Tibial nerve (tissue), 4 donors: ENCODE data around the gene TMEM272. TPM values are rescaled to one million over a fixed set of nuclear protein-coding genes. Genes with fewer than 3 reads are reported as not detected.

Experiments used
- DNase-seq, 2 donors: peaks; one replicate each; pipeline ENCODE4 v3.0.0-alpha.2; 2019; ENCODE audit warnings: low spot score in 2 of 2
- H3K27ac ChIP-seq, 4 donors: fragments of 200-600 bp; sonication (generic) in 3 of 4; one replicate each; pipeline ENCODE4 v1.5.1; 2017 to 2019; ENCODE audit warnings: mild to moderate bottlenecking in 1 of 4
- H3K27me3 ChIP-seq, 2 donors: fragments of 200-600 bp; sonication (generic) in 1 of 2; one replicate each; pipeline versions ENCODE4 v1.5.1 to v1.6.0; 2017 to 2019
- H3K36me3 ChIP-seq, 3 donors: fragments of 200-600 bp; sonication (generic); one replicate each; pipeline ENCODE4 v1.5.1; 2018 to 2019
- H3K4me1 ChIP-seq, 4 donors: fragments of 200-600 bp; sonication (generic) in 3 of 4; one replicate each; pipeline ENCODE4 v1.5.1; 2017 to 2019
- H3K4me3 ChIP-seq, 4 donors: fragments of 200-600 bp; sonication (generic) in 3 of 4; one replicate each; pipeline ENCODE4 v1.5.1; 2017 to 2019; ENCODE audit warnings: mild to moderate bottlenecking in 1 of 4, moderate library complexity in 1 of 4
- H3K9me3 ChIP-seq, 4 donors: fragments of 200-600 bp; sonication (generic) in 3 of 4; one replicate each; pipeline ENCODE4 v1.5.1; 2017 to 2019
- CTCF ChIP-seq, 5 experiments: fragments of 200-600 bp in 3 of 5; fragments of 450-650 bp in 2 of 5; sonication (generic) in 3 of 5; IDR thresholded peaks; one replicate each; pipeline ENCODE4 v1.5.1; 2016 to 2019; ENCODE audit warnings: antibody characterized with exemption in 5 of 5, mild to moderate bottlenecking in 3 of 5, moderate library complexity in 2 of 5
- EP300 ChIP-seq, 2 donors: sonication (generic); formaldehyde crosslinking; IDR thresholded peaks; one replicate each; pipeline ENCODE4 v1.6.1; 2017; ENCODE audit warnings: antibody characterized with exemption in 2 of 2, mild to moderate bottlenecking in 1 of 2
- POLR2A ChIP-seq, 2 donors: fragments of 450-650 bp; IDR thresholded peaks; one replicate each; pipeline ENCODE4 v1.6.1; 2017; ENCODE audit warnings: antibody characterized with exemption in 2 of 2, mild to moderate bottlenecking in 2 of 2, moderate library complexity in 2 of 2
- WGBS, 2 donors: methylation state at CpG; one replicate each; pipeline ENCODE4 v1.1.5; 2018; 5-methylcytosine and 5-hydroxymethylcytosine counted together
- total RNA-seq, 4 donors: library from RNA; depleted of rRNA; stranded (reverse); fragments of >200 nt; gene quantifications; one replicate each; pipeline ENCODE4 v1.1.0, GENCODE V29; 2016

TMEM272 gene
- total RNA-seq, 4 donors from 2014 or later: not detected

- WGBS, 2 donors: 0 to 1% methylated on average over 18 to 75 of the region's 91 CpGs
- peak; percentile 88 to 90 for DNase-seq
- peaks cover 0 to 10% (median 0%) of the 10 kb centered on the region in 3 donors for H3K36me3 ChIP-seq
- peak in 2 of 5 experiments; percentile 27 to 50 for TF ChIP-seq CTCF (IDR thresholded peaks at IDR 0.05)
- TF ChIP-seq EP300 (IDR thresholded peaks at IDR 0.05): peak in 1 of 2 donors; percentile 94
- TF ChIP-seq POLR2A (IDR thresholded peaks at IDR 0.05): peak; percentile 68 to 96
- no peaks in the 10 kb centered on the region for H3K9me3 ChIP-seq
- peaks cover 6 to 55% (median 24%) of the 10 kb centered on the region in 4 donors for H3K4me1 ChIP-seq
- H3K4me3 ChIP-seq: peak within 1 kb of the TSS; percentile 65 to 95 (median 68)
- H3K27me3 ChIP-seq: no peaks in the 10 kb centered on the region
- H3K27ac ChIP-seq: peak within 1 kb of the TSS; percentile 96 to 100 (median 98)
Measured at GRCh38 chr13:51803422-51804294, 41.3 kb downstream of the TMEM272 start, which contains the start of gene DHRS12. TSS of gene DHRS12 (minus strand) at chr13:51804163. CDS start at chr13:51799659, 4,504 bp downstream.

- peaks cover 6 to 55% (median 24%) of the 10 kb centered on the region in 4 donors for H3K4me1 ChIP-seq
- no peak for DNase-seq
- TF ChIP-seq CTCF (IDR thresholded peaks at IDR 0.05): no peak
- TF ChIP-seq POLR2A (IDR thresholded peaks at IDR 0.05): no peak
- no peak for TF ChIP-seq EP300 (IDR thresholded peaks at IDR 0.05)
Measured at GRCh38 chr13:51802631-51803418, 42.2 kb downstream of the TMEM272 start.

GRCh38 chr13:51801631-51802099 is 43.3 kb downstream of the TMEM272 start:
- Histone ChIP-seq H3K4me3 (no peak overlapping the region), H3K27me3 (no peaks in the 10 kb centered on the region), H3K36me3 (peaks cover 0 to 30% (median 0%) of the 10 kb centered on the region in 3 donors), H3K27ac (peak overlapping the region; percentile 96 to 100 (median 98)), H3K4me1 (peaks cover 6 to 49% (median 24%) of the 10 kb centered on the region in 4 donors), H3K9me3 (no peaks in the 10 kb centered on the region)
- WGBS, 2 donors: 25 to 47% methylated on average over 7 of the region's 7 CpGs
- peak; percentile 50 to 57 for DNase-seq
- TF ChIP-seq CTCF (IDR thresholded peaks at IDR 0.05): peak in 1 of 5 experiments; percentile 36
- no peak for TF ChIP-seq POLR2A (IDR thresholded peaks at IDR 0.05)
- no peak for TF ChIP-seq EP300 (IDR thresholded peaks at IDR 0.05)

More at GRCh38 chr13:51802631-51803418, 42.2 kb downstream of the TMEM272 start:
- 36 to 38% methylated on average over 9 of the region's 9 CpGs for WGBS, 2 donors
- no peaks in the 10 kb centered on the region for H3K9me3 ChIP-seq
- no peaks in the 10 kb centered on the region for H3K27me3 ChIP-seq
- H3K36me3 ChIP-seq: peaks cover 0 to 18% (median 0%) of the 10 kb centered on the region in 3 donors
- H3K4me3 ChIP-seq: peak overlapping the region; percentile 65 to 95 (median 68)
- peak overlapping the region; percentile 96 to 100 (median 98) for H3K27ac ChIP-seq

GRCh38 chr13:51800486-51800885 is 44.5 kb downstream of the TMEM272 start:
- TF ChIP-seq EP300 (IDR thresholded peaks at IDR 0.05): no peak
- no peak for TF ChIP-seq POLR2A (IDR thresholded peaks at IDR 0.05)
- TF ChIP-seq CTCF (IDR thresholded peaks at IDR 0.05): no peak
- no peak for DNase-seq
- H3K4me3 ChIP-seq: no peak overlapping the region
- 81 to 84% methylated on average over 5 of the region's 5 CpGs for WGBS, 2 donors
- no peaks in the 10 kb centered on the region for H3K27me3 ChIP-seq
- H3K9me3 ChIP-seq: no peaks in the 10 kb centered on the region
- peak overlapping the region in 3 of 4 donors; percentile 96 to 100 (median 96) for H3K27ac ChIP-seq
- H3K36me3 ChIP-seq: peaks cover 0 to 38% (median 0%) of the 10 kb centered on the region in 3 donors
- H3K4me1 ChIP-seq: peaks cover 6 to 45% (median 24%) of the 10 kb centered on the region in 4 donors
